ENCODE measurements around the gene GIMAP5.

The GIMAP5 gene

GRCh38 chr7:150734254-150734653 lies 3.0 kb upstream of the GIMAP5 start:
- in situ Hi-C loops (cut with MboI; ENCODE audit: low sequenced_read_pairs): no loop called here

GRCh38 chr7:150735596-150736358 lies 1.4 kb upstream of the GIMAP5 start:
- in situ Hi-C loops (cut with MboI; ENCODE audit: low sequenced_read_pairs): no loop called here

- in situ Hi-C loops (cut with MboI; ENCODE audit: low sequenced_read_pairs): no loop called here
These were observed 354 bp upstream of the GIMAP5 start for GRCh38 chr7:150736864-150737263.

GRCh38 chr7:150738092-150738491 lies 874 bp downstream of the GIMAP5 start:
- in situ Hi-C loops (cut with MboI; ENCODE audit: low sequenced_read_pairs): no loop called here

GRCh38 chr7:150738591-150739001 lies 1.4 kb downstream of the GIMAP5 start:
- in situ Hi-C loops (cut with MboI; ENCODE audit: low sequenced_read_pairs): no loop called here

- in situ Hi-C loops (cut with MboI; ENCODE audit: low sequenced_read_pairs): no loop called here
These were observed 1.8 kb downstream of the GIMAP5 start for GRCh38 chr7:150739033-150739432.

- in situ Hi-C loops (cut with MboI; ENCODE audit: low sequenced_read_pairs): no loop called here
These were observed 2.8 kb downstream of the GIMAP5 start for GRCh38 chr7:150740053-150740452.

- in situ Hi-C loops (cut with MboI; ENCODE audit: low sequenced_read_pairs): no loop called here
These were observed 5.2 kb downstream of the GIMAP5 start for GRCh38 chr7:150742286-150742968.

- in situ Hi-C loops (cut with MboI; ENCODE audit: low sequenced_read_pairs): no loop called here
These were observed 6.9 kb downstream of the GIMAP5 start for GRCh38 chr7:150744041-150744656.

- in situ Hi-C loops (cut with MboI; ENCODE audit: low sequenced_read_pairs): no loop called here
These were observed 7.9 kb downstream of the GIMAP5 start for GRCh38 chr7:150745086-150745485.

GRCh38 chr7:150745876-150746275 lies 8.7 kb downstream of the GIMAP5 start:
- in situ Hi-C loops (cut with MboI; ENCODE audit: low sequenced_read_pairs): no loop called here

GRCh38 chr7:150746921-150747320 lies 9.7 kb downstream of the GIMAP5 start:
- in situ Hi-C loops (cut with MboI; ENCODE audit: low sequenced_read_pairs): no loop called here

GRCh38 chr7:150748376-150748775 lies 11.2 kb downstream of the GIMAP5 start:
- in situ Hi-C loops (cut with MboI; ENCODE audit: low sequenced_read_pairs): no loop called here

GRCh38 chr7:150751702-150752101 lies 14.5 kb downstream of the GIMAP5 start:
- in situ Hi-C loops (cut with MboI; ENCODE audit: low sequenced_read_pairs): no loop called here

GRCh38 chr7:150753239-150753638 lies 16.0 kb downstream of the GIMAP5 start:
- in situ Hi-C loops (cut with MboI; ENCODE audit: low sequenced_read_pairs): no loop called here

- in situ Hi-C loops (cut with MboI; ENCODE audit: low sequenced_read_pairs): no loop called here
These were observed 16.8 kb downstream of the GIMAP5 start for GRCh38 chr7:150753826-150754603.

GRCh38 chr7:150754951-150755350 lies 17.7 kb downstream of the GIMAP5 start:
- in situ Hi-C loops (cut with MboI; ENCODE audit: low sequenced_read_pairs): no loop called here

- in situ Hi-C loops (cut with MboI; ENCODE audit: low sequenced_read_pairs): no loop called here
These were observed 18.4 kb downstream of the GIMAP5 start for GRCh38 chr7:150755473-150756099.

- in situ Hi-C loops (cut with MboI; ENCODE audit: low sequenced_read_pairs): no loop called here
These were observed 18.9 kb downstream of the GIMAP5 start for GRCh38 chr7:150756166-150756565.

- in situ Hi-C loops (cut with MboI; ENCODE audit: low sequenced_read_pairs): no loop called here
These were observed 19.6 kb downstream of the GIMAP5 start for GRCh38 chr7:150756858-150757257.

- in situ Hi-C loops (cut with MboI; ENCODE audit: low sequenced_read_pairs): no loop called here
These were observed 22.3 kb downstream of the GIMAP5 start for GRCh38 chr7:150759479-150759878.
